Kidney glomerular epithelial cell (primary cell): ENCODE data around the gene SH3GL3.

Experiments
- DNase-seq: peaks from one replicate; lab custom pipeline; 2025; lab: John Stamatoyannopoulos, UW

The SH3GL3 gene, protein sequence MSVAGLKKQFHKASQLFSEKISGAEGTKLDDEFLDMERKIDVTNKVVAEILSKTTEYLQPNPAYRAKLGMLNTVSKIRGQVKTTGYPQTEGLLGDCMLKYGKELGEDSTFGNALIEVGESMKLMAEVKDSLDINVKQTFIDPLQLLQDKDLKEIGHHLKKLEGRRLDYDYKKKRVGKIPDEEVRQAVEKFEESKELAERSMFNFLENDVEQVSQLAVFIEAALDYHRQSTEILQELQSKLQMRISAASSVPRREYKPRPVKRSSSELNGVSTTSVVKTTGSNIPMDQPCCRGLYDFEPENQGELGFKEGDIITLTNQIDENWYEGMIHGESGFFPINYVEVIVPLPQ

DNA sequence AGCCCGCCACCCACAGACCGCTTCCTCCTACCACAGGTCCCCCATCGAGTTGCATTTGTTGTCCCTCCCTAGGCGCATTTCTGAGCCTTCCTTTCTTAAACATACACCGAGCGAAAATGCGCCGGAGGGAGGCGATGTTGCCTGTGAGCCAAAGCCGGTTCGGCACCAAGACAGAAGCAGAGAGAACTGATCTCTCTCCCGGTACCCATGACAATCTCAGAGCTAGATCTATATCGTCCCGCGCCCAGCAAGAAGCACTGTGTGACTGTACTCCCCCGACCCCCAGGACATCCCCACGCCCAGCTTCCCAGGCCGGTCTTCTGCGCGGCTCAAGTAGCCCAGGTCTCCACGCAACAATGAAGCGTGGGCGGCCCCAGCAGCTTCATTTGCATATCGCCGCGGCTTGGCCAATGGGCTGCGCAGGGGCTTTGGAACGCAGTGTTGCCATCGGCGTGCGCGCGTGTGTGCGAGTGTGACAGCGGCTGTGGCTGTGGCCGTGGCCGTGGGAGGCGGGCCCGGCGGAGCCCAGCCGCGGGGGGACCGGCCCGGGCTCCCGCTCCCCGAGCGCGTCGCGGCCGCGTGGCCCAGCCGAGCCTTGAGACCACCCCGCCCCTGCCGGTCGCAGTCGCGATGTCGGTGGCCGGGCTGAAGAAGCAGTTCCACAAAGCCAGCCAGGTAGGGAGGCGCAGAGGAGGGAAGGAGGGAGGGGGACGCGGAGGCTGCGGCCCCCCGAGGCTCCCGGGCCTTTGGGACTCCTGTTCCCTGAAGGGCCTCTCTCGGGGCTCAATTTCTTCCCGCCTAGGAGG lies at the start of gene SH3GL3:
Gene SH3GL3 (plus strand): TSS at position 438 of the 806 bp plus-strand sequence. CDS start 193 bp downstream, at position 631.
- peak; percentile 74 for DNase-seq

DNA sequence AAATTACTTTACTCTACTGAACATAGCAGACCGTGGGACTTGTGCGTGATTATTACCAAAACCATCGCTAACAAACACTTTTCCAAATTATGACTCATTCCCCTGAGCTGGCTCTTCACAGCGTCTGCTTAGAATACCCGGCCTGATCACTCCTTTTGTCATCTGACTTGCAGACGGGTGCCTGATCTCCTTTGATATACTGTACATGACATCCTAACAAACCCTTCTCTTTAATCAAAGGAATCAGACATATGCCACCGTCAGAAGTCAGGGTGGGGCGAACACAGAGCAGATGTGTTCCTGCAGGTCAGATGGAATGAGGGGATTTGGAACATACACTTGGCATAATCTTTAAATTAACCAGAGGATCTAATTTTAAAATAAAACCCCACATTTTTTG lies 48.5 kb upstream of the SH3GL3 start:
- no peak for DNase-seq

DNA sequence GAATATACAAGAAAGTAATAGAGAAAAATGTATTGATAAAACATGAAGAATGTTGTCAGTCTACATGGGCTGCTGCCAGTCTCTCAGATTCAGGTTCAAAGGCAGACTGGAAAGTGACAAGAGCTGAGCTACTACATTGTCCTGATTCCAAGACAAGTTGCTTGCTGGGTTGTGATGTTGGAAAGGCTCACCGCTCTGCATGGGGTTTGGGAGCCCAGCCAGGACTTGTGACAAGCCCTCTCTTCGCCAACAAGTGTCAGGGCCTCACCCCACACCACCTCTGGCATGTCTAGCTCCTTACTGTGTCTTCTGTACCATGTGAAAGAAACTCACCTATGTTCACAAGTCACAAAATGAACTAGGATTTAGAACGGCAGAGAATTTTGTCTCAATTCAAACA lies 43.0 kb upstream of the SH3GL3 start:
- no peak for DNase-seq

DNA sequence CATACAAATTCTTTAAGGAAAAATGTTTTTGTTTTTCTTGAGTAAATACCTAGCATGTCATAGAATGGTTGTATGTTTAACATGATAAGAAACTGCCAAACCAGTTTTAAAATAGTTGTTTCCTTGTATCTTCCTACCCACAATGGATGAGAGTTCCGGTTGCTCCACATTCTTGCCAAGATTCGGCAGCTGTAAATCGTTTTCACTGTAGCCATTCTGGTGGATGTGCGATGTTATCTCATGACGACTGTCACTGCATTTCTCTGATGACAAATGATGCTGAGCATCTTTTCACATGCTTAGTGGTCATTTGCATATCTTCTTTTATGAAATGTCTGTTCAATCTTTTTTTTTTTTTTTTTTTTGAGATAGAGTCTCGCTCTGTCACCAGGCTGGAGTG lies 36.6 kb upstream of the SH3GL3 start:
- DNase-seq: no peak

DNA sequence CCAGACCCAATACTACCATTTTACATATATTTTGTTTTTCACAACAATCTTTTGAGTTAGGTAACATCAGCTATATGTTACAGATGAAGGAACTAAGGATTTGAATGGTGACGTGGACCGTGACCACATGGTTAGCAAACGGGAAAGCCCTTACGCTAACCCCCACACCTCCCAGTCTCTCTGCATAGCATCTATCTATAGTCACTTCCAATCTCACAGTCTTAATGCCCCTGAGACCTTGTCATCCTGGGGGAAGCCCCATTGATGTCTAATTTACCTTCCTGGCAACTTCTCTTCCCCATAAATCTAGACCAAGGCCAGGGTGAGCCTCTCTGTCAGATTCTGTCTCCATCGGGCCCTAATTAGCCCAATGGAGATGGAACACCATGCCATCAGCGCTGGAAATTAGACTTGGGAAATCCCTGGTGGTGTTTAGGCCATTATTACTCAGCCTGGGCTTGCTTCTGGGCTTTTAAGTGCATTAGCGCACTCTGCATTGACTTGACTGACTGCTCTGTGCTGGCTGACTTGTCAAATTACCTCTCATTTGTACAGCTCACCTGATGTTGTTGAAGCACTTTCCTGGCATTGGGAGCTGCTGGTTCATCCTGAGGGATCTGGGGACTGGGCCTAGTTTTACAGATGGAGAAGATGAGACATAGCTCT lies 34.0 kb upstream of the SH3GL3 start:
- DNase-seq: no peak

DNA sequence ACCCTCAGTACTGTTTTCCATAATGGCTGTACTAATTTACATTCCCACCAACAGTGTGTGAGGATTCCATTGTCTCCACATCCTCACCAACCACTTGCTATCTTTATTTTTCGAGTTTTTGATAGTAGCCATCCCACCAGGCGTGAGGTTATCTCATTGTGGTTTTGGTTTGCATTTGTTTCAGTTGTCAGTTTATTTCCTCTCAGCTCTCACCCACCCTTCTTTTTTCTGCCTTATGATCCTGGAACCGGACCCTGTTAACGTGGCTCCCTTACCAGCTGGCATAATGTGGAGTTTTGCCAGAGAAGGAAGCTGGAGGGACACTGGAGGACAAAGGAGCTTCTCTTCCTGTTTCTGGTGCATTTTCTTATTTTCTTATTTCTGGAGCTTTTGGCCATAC lies 25.1 kb upstream of the SH3GL3 start:
- DNase-seq: no peak

DNA sequence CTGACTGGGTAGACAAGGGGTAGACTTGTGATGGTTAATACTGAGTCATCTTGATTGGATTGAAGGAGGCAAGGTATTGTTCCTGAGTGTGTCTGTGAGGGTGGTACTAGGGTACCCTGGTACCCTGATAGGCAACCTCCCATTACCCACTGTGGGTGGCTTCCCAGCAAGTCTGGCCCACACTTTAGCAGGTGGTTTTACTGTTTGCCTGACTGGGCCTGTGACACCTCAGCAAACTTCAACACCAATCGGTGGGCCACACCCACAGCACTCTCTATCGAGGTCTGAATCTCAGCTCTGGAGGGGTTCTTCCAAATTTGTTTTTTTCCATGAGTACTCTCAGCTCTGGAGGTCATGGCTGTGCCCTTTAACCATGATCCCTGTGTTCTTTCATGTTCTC lies 24.6 kb upstream of the SH3GL3 start:
- no peak for DNase-seq

DNA sequence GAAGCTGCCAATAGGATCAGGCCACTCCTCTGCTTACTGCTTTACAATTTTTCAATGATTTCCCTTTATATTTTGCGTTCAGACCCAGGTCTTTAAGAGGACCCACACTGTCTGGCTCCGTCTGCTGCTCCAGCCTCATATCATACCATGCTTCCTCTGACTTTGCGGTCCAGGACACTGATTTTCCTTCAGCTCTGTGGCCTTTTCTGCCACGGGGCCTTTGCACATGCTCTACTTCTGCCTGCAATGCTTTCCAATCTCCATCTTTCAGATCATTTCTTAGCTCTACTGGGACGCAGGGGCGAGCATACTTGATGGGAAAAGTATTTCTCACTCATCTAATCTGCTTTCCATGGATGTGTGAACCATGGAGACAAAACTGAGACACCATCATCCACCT lies 23.0 kb upstream of the SH3GL3 start:
- DNase-seq: no peak

DNA sequence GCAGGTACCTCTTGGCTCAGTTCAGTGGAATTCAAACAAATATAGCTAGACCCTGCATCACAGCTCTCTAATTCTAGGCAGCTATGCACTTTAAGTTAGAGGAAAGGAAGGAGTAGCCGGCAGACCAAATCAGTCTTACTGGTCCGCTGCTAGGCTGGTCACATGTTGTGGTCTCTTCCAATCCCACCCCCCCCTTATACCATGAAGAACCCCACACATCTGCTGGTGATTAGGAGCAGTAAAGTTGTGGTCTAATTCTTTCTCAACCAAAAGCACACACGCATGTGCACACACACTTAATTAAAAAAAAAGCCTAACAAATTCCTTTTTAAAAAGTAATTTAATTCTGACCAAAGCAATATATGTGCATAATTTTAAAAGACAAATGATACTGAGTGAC lies 16.7 kb upstream of the SH3GL3 start:
- no peak for DNase-seq

DNA sequence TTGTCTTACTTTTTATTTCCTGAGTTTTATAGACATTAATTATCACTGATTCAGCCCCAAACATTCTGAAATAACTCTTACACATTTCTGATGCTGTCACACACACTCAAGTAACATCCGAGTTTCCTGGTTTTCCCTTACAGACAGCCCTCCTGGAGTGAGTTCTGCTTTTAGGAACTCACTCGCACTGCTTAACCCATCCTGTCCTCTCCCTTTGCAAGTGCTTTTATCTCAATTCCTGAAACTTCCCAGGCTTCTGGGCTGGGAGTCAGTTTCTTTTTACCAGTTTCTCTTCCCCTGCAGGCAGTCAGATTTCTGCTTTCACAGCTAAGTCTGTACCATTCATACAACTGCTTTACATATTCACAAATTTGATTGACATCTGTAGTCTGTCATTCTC lies 15.6 kb upstream of the SH3GL3 start:
- no peak for DNase-seq

DNA sequence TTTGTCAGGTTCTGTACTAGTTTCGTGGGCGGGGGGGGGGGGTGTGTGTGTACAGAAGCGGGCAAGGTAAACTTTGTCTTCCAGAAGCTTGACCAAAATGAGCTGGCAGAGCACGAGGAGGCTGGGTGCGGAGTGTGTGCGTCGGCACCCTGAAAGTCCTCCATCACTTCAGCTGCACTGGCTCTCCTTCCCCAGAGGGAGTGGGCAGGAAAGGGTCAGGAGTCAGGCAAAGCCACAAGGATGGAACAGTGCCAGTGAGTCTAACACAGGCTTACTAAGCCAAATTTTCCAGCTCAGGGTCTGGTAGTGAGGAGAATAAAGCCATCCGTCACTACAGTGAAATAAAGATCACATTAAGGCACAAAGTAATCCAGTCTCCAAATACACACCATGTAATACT lies 11.9 kb upstream of the SH3GL3 start:
- DNase-seq: no peak

DNA sequence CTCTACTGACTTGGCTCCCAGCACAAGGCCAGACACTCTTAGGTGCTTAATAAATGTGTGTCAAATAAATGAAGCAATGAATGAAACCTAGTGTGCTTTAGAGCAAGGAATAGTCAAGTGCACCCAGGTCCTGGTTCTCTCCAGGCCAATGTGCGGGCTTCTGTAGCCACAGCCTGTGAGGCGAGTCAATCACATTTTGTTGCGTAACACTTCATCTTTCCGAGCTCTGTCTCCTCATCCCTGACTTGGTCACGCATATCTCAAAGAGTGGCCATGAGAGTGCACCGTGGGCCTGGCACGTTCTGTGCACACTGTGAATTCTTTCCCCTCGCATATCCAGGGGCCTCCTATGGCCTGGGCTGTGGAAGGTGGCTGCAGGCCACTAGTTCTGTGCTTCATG lies 11.4 kb upstream of the SH3GL3 start:
- DNase-seq: no peak

DNA sequence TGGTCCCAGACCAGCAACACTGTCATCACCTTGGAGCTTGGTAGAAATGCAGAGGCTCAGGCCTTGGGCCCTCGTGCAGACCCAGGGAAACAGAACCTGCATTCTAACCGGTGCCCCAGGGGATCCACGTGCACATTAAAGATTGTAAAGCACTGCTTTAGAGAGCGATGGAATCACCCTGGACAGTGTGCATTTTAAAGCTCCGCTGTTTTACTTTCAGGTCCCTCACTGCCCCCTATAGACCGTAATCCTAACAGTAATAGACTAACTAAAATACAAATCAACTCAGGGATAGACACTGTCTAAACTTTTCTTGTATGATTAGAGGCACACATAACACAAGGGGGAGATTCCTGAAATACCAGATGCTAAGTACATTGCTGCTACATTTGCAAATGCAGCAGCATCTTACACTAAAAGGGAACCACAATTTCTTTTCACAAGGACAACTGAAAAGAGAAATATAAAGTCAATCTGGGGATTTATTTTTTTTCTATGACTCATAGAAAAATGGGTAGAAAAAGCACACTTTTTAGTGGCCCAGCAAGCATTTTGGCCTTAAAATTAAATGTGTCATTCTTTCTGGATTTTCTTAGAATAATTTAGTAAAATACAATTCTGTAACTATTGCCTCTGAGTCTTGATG lies 10.5 kb upstream of the SH3GL3 start:
- peak; percentile 65 for DNase-seq

DNA sequence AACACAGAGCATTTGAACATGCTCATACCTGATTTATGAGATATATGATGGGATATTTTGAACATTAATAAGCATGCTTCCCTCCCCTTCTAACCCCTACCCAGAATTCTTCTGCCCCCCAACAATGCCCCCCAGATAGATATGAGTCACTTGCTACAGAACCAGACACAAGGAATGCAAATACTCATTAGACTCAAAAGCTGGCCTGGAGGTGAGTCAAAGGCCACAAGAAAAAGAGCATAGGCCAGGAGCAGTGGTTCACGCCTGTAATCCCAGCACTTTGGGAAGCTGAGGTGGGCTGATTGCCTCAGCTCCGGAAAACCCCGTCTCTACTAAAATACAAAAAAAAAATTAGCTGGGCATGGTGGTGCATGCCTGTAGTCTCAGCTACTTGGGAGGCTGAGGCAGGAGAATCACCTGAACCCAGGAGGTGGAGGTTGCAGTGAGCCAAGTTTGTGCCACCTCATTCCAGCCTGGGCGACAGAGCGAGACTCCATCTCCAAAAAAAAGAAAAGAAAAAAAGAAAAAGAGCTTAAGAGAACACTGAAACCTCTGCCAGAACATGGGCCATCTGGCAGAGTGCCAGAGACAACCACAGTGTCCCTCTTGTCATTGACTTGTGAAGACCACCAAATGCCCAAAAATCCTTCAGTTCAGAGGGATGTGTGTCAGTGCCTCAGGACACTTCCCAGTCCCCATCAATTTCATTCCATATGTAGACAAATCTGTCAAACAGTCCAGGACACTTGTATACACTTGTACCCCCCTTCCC lies 3.9 kb upstream of the SH3GL3 start:
- DNase-seq: no peak

DNA sequence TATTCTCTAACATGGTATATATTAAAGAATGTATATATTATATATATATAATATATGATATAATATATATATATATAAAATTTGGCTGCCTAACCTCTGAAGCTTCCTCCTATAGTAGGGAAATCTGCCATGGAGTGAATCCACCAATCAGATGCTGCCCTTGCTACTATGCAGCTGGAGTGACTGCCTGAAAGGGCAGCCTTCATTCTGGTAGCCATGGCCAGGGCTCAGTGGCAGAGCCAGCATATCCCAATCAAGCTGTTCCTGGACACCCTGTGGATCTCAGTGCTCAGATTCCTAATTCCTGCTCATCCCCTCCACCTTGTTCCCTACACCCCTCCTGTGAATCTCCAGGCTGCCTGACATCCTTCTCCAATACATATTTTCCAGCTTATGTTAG lies 2.2 kb upstream of the SH3GL3 start:
- DNase-seq: no peak

DNA sequence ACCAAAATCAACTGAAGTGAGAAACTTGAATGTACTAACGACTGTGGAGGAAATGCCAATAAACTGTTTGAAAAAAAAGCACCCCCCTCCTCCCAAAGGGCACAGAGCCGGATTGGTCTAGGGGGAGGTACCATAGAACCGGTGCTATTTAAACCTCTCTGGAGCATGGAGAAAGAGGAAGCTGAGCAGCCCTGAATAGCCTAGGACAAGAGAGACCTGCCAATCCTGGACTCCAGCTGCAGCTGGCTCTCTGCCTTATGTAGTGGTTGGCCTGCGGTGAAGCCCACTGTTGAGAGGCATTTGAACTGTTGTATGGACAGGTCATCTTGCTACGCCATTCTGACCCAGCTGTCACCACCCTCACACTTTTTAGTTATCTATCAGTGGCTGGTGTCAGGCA lies 1.5 kb upstream of the SH3GL3 start:
- no peak for DNase-seq

DNA sequence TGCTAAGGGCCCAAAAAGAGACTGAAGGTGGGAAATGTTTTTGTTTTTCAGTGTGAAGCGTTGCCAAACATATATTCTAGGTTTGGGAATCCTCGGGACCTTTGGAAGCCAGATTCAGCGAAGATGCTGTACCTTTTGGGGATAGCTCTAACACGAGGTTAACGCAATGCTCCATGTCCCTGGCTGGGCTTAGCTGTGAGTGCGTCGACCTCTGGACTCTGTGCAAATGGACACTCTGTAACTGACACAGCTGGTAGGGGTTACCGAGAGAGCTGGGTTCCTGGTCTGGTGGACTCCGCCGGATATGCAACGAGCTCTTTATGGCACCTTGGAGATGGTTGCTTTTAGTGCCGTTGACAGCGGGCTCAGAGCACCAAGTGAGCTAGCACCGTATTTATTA lies 724 bp upstream of the SH3GL3 start:
- no peak for DNase-seq

DNA sequence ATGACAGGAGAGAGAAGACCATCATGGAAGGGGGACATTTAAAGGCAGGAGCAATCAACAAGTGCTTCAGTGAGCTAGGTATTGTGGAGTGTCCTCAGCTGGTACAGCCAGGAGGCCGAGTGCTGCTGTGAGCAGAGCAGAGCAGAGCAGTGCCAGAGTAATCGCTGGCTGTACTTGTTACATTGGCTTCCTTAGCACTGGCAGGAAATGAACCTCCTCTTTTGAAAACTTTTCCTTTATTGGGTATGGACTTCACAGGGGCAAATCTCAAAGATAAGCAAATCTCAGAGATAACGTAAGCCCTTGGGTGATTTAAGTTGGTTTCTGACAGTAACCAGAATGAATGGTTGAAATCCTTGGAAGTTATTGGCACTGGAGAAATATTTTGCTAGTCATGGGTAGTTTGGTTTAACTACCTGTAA lies 2.1 kb downstream of the SH3GL3 start:
- no peak for DNase-seq

DNA sequence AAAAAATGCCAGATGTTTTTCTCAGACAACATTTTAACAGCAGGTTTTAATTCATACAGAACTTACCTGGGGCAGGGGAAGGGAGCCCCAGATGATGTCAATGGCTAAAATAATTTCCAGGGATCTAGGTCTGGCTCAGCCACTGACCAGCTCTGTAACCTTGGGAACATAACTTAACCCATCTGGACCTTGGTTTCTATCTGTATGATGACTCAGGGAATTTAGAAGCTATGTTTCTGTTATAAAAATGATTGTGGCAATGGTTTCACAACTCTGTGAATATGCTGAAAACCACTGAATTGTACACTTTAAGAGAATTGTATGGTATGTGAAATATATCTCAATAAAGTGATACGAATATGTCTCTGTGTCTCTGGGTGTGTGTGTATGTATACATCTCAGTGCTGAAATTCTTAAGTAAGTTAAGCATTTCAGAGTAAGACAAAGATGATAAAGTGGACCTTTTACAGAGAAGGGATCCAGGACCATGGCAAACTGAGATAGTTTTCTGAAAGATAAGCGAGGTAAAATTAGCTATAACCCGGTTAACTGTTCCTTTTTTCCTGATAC lies 2.9 kb downstream of the SH3GL3 start:
- DNase-seq: no peak

DNA sequence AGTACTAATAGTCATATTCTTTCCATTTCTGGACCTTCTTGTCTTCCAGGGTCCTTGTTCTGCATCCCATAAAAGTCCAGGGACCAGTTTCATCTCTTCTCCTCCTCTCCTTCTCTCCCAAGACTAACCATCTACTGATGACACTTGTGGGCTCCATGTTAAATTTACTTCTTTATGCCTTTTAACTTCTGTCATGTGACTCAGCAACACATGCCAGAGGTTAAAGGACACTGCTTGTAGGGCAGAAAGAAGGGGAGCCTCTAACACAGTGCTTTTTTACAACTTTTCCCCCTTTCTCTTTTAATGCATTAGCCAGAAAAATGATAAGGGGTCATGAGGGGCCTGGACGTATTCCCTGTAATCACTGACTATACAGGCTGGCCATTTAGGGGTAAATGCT lies 10.0 kb downstream of the SH3GL3 start:
- no peak for DNase-seq

DNA sequence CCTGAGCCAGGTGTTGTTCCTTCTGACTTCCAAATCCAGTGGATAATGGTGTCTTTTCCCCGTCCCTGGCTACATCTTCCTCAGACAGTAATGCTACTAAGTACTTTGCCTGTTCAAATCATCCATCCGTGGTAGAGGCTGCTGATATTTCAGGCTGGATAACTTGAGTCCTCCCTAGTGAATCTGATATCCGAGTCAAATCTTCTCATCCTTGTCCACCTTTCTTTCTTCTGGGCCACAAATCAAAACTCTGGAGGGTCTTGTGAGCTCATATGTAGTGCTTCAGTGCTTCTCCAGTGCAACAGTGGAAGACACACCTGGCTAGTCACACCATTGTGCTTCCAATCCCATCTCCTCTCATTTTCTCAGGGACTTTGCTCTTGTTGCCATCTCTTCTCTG lies 11.2 kb downstream of the SH3GL3 start:
- no peak for DNase-seq
